Hematopoietic multipotent progenitor cell treated with erythropoietin and hydrocortisone succinate and interleukin-3 and kit ligand, for 15 days (in vitro differentiated cells): ENCODE results near the gene PALD1.

Experiments
- DNase-seq: peaks from one replicate; pipeline ENCODE4 v3.0.0-alpha.2; 2015; ENCODE audit warnings: low spot score

Gene PALD1

DNA sequence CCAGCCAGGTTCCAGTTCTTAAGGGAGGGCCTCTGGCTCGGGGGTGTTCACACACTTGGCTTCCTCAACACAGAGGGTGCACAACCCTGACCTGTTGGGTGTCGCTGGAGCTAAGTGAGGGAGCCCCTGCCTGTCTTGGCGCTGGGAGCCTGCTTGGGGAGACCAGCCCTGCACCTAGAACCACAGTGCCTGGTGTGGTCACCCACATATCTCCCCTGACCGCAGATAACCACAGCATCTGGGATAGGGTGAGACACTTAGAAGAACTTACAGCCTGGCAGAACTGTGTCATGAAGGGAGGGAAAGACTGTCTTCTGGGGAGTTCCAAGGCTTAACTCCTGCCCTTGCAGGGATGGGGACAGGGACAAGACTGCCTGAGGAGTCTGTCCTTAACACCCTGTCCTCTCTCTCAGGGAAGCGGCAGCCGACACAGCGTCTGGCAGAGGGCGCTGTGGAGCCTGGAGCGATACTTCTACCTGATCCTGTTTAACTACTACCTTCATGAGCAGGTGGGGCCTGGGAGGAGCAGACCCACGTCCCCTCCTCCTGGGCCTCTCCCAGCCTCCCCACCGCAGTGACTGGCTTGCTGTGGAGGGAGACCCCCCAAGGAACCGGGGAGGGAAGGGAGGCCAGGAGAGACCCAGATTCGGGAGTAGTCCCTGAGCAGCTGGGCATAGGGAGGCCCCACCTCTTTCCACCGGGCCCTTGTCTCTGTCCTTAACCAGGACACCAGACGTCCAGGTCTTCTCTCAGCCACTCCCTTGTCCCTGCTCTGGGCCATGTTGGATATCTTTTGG is 59.0 kb downstream of the PALD1 start:
- no peak for DNase-seq

DNA sequence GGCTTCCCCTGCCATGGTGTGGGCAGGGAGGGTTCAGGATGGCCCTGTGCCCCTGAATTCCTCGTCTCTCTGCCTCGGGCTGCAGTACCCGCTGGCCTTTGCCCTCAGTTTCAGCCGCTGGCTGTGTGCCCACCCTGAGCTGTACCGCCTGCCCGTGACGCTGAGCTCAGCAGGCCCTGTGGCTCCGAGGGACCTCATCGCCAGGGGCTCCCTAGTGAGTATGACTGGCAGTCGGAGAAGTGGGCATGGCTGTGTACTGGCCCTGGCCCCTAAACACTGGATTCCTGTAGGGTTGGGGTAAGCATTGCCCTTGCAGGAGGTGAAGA is 59.6 kb downstream of the PALD1 start:
- DNase-seq = no peak

DNA sequence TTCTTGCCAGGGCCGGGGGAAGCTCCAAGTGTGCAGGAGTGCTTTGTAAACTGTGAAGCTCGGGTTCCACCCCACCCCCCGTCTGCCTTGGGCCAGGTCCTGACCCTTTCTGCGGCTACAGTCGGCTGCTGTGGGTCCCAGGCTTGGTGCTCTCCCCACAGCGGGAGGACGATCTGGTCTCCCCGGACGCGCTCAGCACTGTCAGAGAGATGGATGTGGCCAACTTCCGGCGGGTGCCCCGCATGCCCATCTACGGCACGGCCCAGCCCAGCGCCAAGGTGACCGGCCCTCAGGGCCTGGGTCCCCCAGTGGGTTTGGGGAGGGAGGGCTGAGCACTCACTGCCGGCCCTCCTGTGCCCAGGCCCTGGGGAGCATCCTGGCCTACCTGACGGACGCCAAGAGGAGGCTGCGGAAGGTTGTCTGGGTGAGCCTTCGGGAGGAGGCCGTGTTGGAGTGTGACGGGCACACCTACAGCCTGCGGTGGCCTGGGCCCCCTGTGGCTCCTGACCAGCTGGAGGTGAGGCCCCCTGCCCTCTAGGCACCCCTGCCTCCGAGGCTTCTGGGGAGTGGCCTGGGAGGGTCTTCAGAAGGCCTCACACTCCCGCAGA is 60.3 kb downstream of the PALD1 start:
- no peak for DNase-seq

DNA sequence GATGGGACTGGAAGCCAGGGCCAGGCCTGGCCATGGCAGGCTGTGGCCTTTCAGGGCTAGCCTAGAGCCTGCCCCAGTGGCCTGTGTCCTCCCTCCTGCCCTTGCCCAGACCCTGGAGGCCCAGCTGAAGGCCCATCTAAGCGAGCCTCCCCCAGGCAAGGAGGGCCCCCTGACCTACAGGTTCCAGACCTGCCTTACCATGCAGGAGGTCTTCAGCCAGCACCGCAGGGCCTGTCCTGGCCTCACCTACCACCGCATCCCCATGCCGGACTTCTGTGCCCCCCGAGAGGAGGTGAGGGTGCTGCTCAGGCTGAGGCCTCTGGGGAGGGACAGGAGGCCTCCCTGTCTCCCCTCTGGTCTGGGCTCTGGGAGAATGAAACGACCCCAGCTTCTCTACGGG is 60.9 kb downstream of the PALD1 start:
- no peak for DNase-seq

DNA sequence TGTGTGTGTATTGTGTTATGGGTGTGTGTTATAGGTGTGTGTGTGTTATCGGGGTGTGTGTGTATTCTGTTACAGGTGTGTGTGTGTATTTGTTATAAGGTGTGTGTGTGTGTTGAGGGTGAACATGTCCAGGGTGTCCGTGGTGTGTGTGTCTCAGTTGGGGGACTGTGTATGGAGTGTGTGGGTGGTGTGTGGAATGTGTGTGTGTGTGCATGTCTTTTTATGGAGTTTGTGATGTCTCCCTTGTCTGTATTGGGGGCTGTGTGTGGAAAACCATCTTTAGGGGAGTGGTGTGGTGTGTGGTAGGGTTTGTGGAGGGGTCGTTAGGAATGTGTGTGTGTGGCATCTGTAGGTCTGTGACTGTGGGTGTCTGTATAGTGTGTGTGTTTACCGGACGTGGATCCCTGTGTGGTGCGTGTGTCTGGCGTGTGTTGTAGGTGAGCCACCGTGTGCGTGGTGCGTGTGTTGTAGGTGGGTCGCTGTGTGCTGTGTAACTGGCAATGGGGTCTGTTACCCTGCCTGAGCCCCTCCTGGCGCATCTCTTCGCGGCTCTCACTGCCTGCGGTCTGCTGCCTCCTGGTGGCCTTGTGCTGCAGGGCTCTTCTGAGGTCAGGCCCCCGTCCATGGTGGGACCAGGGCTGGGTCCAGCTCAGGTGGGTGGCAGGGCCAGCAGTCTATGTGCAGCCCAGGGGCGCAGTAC is 61.7 kb downstream of the PALD1 start:
- no peak for DNase-seq

DNA sequence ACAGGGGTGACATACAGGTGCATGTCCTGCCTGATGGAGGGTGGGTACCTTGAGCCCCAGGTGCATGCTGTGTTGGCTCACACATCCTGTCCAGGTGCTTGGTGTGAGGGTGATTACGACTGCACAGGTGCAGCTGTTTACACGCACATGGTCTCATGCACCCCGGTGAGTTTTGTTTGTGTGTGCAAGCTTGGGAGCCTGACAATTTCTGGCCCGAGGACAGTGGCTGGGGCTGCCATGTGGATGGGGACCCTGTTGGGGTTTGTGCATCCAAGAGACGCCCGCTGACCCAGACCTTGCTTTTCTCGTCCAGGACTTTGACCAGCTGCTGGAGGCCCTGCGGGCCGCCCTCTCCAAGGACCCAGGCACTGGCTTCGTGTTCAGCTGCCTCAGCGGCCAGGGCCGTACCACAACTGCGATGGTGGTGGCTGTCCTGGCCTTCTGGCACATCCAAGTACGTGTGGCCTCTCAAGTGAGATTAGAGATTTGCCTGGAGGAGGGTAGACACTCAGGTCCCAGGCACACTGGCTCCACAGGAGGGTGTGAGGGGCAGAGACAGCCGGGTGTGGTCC is 62.3 kb downstream of the PALD1 start:
- no peak for DNase-seq

DNA sequence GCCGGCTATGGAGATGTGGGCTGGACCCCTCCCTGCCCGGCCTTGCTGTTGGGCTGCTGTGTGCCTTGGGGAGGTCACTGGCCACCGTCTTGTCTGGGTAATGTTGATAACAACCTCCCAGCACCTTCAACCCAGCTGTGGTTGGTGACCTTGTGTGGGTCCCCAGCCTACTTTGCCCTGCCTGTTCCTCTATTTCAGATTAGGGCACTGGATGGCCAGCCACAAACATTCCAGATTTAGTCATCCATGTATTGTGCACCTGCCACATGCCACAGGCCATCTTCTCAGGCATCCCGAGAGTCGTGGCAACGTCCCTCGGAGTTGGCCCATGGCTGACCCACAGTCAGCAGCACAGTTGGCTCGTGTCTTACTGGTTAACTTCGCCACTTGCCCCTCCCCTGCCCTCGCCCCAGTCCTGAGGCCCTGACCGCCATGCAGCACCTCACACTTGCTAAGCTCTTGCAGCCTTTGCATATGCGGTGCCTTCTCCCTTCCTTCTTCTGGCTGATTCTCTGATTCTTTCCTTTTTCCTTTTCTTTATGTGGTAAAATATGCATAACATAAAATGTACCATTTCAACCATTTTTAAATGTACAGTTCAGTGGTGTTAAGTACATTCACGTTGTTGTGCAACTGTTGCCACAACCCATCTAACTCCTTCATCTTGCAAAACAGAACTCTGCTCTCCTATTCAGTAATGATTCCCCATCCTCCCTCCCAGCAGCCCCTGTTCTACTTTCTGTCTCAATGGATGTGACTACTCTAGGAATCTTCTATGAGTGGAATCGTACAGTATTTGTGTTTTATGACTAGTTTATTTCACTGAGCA is 63.4 kb downstream of the PALD1 start:
- DNase-seq = no peak

DNA sequence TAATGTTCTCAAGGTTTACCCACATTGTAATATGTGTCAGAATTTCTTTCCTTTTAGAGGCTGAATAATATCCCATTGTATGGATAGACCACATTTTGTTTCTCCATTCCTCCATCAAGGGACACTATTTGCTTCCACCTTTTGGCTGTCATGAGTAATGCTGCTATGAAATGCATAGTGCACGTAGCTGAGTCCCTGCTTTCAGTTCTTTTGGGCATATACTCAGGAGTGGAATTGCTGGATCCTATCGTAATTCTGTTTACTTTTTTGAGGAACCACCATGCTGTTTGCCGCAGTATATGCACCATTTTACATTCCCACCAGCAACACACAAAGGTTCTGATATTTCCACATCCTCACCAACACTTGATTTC is 64.0 kb downstream of the PALD1 start:
- no peak for DNase-seq

DNA sequence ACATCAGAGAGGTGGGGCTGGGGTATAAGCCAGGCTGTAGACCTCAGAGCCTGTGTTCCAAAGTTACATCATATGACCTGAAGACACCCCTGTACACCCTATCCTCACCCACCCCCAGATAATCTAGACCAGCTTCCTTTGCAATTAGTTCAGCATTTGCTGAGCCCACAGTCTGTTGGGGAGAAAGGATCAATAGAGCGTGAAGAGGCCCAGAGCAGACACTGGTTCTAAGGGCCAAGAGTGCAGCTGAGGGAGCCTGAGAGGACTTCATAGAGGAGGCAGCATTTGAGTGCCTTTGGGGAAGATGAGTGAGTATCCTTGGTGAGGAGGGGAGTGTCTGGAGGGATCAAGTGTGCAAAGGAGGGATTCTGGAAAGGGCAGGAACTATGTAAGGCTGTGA is 65.3 kb downstream of the PALD1 start:
- no peak for DNase-seq

DNA sequence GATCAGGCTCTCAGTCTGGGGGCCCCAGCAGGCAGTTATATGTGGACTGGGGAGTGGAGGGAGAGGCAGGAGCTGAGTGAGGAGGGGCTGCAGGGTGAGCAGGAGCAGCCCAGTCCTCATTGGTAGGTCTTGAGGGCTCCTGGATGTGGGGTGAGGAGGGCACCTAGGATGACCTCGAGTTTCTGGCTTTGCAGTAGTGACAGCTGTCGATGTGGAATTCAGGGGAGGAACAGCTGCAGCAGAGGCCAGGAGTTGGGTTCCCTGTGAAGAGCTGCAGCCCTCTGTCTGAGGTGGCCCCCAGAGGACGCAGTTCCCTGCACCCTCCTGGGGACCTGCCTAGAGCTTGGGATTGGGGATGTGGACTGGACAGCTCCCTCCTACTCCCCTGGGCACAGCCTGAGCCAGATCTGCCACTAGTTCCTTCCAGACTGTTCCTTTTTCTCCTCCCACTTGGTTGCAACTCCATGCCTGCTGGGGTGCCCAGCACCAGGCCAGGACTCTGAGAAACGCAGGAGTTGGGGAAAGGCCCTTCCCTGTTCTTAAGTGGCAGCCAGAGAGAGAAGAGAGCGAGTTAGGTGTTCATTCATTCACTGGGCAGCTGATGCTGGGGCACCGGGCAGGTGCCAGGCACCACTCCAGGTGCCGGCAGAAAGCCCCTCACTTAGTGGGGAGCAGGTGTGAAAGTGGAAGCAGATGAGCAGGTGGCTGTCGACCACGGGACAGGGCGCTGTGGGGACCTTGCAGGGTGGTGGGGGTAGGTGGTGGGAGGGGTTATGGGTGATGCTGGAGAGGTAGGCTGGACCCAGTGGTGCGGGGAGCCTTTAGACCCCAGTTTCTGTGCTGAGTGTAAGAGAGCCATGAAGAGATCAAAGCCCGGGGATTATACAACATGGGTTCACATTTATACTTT is 66.1 kb downstream of the PALD1 start:
- no peak for DNase-seq

DNA sequence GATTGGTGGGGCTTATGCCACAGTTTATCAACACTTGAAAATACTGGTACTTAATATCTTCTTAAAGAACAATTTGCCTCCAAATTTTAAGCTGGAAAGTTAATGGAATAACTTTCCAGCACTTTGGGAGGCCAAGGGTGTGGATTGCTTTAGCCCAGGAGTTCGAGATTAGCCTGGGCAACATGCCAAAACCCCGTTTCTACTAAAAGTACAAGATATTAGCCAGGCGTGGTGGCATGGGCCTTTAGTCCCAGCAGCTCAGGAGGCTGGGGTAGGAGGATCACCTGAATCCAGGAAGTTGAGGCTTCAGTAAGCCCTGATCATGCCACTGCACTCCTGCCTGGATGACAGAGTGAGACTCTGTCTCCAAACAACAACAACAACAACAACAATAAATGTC is 68.0 kb downstream of the PALD1 start:
- DNase-seq = no peak

DNA sequence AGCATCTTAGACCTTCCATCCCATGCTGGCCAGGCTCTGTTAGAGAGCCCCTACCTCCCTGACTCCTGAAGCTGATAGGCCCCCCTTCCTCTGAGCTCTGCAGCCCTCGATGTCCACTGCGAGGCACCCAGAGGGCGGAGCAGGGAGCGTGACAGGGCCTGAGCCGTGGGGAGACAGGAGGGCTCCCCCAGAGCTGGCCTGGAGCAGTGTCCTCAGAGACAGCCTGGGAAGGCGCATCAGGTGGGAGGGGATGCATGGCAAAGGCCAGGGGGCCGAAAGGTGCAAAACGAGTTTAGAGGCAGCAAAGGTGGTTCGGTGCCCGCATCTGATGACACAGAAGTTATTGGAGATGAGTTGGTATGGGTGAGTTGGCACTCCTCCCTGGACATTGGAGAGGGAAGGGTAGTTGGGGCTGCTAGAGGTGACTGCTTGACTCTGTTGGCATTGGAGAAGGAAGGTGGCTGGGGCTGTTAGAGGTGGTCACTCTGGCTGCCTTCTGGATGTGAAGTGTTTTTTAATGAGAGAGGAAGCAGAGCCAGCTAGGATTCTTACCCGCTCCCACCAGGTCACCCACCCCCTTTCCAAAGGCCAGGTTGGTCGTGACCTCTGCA is 70.9 kb downstream of the PALD1 start:
- no peak for DNase-seq

DNA sequence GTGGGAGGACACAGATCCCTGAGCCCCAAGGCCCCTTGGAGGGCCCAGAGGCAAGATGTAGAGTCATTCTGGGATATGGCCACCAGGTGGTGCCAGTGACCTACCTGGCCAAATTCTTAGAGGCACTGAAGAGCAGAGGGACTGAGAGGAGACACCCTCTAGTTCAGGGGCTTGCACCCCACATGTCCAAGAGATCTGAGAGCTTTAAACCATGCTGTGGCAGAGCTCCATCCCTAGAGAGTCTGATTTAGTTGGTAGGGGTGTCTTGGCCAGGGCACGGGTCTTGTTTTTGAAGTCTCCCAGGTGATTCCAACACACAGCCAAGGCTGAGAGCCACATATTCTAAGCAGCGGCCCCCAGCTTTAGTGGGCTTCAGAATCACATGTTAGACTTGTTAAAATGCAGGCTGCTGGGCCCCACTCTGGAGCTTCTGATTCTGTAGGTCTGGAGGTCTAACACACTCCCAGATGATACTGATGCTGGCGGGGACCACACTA is 71.4 kb downstream of the PALD1 start:
- DNase-seq = peak; percentile 45

DNA sequence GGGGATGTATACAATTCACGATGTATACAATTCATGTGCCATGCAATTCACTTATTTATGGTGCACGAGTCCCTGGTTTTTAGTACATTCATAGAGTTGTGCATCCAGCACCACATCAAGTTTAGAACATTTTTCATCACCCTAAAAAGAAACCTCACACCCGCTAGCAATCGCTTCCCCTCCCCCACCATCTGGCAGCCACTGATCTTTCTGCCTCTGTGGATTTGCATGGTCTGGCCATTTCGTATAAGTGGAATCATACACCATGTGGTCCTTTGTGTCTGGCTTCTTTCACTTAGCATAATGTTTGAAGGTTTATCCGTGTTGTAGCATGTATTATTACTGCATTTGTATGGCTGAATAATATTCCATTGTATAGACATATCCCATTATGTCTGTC is 71.9 kb downstream of the PALD1 start:
- no peak for DNase-seq

DNA sequence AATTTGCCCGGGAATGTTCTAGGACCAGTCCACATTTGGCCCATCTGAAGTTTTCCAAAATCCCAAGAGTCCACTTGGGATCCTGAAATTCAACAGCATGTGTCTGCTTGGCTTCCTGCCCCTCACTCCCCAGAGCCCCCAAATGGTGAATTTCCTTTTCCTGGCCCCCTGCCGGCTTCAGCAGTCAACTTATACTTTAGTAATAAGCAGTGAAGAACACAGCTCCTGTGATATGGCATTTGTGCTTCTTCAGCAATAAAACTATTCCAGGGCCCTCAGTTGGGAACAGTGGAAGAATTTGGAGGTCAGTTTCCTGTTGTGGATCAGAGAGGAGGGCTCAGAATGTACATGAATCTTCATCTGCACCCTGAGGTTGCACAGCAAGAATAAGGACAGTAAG is 72.9 kb downstream of the PALD1 start:
- no peak for DNase-seq

DNA sequence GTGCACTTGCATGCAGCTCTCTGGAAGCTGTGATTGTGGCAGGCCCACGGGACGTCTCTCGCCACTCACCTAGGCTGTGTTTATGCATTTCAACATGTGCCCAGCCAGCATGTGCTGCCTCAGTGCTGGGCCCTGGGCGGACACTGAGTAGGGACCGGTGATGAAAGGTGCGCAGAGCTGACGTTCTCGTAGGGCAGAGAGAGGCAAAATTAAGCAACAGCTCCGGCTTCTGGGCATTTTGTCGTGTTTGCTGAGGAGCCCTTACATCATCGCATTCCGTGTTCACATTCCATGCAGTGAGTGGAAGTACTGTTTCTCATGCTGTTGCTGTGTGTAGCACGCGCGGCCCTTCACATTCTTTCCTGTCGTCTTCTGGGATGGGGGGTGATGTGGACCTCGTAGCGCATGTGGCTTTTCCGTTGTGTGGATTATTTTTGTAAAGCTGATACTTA is 73.4 kb downstream of the PALD1 start:
- DNase-seq = no peak

DNA sequence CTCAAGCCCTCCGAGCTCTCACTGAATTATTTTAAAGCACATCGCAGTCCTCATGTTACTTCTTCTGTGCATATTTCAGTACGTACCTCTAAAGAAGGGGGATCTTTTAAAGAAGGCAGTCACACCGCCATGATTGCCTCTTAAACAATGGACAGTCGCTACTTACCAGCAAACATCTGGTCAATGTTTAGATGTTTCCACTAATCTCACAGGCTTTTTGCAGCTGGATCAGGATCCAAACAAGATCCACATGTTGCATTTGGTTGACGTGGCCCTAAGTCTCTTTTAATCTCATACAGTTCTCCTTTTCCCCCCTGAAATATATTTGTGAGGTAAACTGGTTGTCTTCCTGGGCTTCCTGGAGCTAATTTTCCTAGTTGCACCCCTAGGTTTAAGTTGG is 74.0 kb downstream of the PALD1 start:
- no peak for DNase-seq

DNA sequence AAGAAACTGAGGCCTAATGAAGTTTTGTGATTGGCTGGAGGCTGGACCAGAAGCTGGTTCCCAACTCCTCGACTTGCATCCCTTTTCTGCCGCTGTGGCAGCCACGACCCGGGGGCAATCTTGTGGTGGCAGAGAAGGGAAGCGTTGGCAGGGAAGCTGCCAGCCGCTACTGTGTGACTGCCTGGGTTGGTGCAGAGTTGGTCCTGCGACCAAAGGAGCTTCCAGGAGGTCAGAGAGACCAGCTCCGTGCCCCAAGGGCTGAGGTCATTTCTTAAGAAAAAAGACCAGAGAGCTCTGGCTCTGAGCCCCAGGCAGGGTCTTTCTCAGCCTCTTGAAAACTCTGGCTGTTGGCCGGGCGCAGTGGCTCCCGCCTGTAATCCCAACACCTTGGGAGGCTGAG is 76.8 kb downstream of the PALD1 start:
- no peak for DNase-seq

DNA sequence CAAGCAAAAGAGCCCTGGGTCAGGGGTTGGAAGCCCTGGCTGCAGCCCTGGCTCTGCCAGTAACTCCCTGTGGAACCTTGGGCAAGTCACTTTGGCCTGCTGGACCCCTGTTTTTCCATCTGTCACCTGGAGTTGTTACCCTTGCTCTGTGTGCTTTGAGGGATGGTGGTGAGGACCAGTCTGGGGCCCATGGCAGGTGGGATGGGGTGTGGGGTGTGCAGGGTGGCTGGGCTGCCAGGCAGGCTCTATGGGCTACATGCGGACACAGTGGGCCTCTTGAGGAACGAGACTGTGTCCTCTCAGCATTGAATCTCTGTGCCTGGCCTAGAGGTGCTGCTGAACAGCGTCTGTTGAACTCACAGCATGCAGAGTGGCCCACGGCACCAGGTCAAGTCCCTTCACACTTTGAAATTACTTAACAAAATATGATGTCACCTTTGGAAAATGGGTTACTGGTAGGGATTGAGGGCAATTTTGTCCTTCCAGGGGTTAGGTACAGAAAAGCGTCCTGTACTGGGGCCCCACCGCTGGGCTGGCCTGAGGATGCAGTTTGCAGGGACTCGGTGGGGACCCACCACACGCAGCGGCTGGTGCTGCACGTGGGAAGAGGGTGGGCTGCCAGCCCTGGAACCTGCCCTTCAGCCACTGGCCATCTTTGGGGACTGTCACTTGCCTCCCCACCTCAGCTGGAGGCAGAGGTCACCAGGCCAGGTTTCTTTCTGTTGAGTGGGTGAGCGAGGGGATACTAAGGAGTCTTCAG is 78.7 kb downstream of the PALD1 start:
- no peak for DNase-seq

DNA sequence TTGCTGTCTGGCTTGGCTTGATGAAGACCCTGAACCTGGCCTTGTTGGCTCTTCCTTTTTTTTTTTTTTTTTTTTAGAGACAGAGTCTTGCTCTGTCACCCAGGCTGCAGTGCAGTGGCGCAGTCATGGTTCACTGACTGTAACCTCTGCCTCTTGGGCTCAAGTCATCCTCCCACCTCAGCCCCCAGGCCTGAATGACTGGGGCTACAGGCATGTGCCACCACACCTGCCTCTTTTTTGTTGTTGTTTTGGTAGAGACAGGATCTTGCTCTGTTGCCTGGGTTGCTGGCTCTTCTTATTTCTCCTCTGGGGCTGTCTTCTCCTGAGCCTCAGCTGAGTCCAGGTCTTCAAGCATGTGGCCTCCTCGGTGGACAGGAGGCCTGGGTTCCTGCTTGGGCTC is 79.3 kb downstream of the PALD1 start:
- DNase-seq = no peak
